HAP-1 (cell line): ENCODE data around the gene PGM2.
"Not testable (repeated sequence)": the region's sequence is repeated elsewhere in the genome, so short reads cannot be mapped to it uniquely, and the experiment has no call there.

ENCODE experiments used
- DNase-seq, 2 experiments: peaks; one replicate each; pipeline ENCODE4 v3.0.0-alpha.2; 2016 to 2020; ENCODE audit warnings: low spot score in 2 of 2
- H3K27me3 ChIP-seq: fragments of 250-450 bp; sonication (Bioruptor Pico); 2 replicates; pipeline ENCODE4 v1.5.1; 2020; ENCODE audit warnings: low read depth, mild to moderate bottlenecking, moderate library complexity
- H3K36me3 ChIP-seq: fragments of 250-450 bp; sonication (Bioruptor Pico); replicated peaks from 2 replicates; pipeline ENCODE4 v1.5.1; 2020; ENCODE audit warnings: mild to moderate bottlenecking
- H3K4me1 ChIP-seq: fragments of 250-450 bp; sonication (Bioruptor Pico); 2 replicates; pipeline ENCODE4 v1.5.1; 2020; ENCODE audit warnings: mild to moderate bottlenecking
- H3K4me3 ChIP-seq: fragments of 250-450 bp; sonication (Bioruptor Pico); 2 replicates; pipeline ENCODE4 v1.5.1; 2020; ENCODE audit warnings: mild to moderate bottlenecking, moderate library complexity
- H3K9me3 ChIP-seq: fragments of 250-450 bp; sonication (Bioruptor Pico); 2 replicates; pipeline ENCODE4 v1.5.1; 2020; ENCODE audit warnings: mild to moderate bottlenecking, moderate library complexity
- in situ Hi-C: fragments of 300-500 bp; cut with MboI; formaldehyde crosslinking; loops from 3 replicates; pipeline ENCODE4 v1.14.3; 2020; ENCODE audit warnings: low sequenced_read_pairs, inconsistent platforms, mixed read lengths

Gene PGM2

GRCh38 chr4:37826295-37827029, at the start of gene PGM2:
Gene PGM2 (plus strand): TSS chr4:37826686. CDS start chr4:37826733, 47 bp downstream.
- Histone ChIP-seq H3K4me3 (peak within 1 kb of the TSS; percentile 90), H3K36me3 (peaks cover 13% of the 10 kb centered on the region), H3K9me3 (no peaks in the 10 kb centered on the region), H3K27me3 (no peaks in the 10 kb centered on the region), H3K4me1 (peaks cover 11% of the 10 kb centered on the region)
- peak; percentile 70 to 91 for DNase-seq
- in situ Hi-C loops, result no loop called here

GRCh38 chr4:37779896-37780295, 46.6 kb upstream of the PGM2 start:
- in situ Hi-C loops, result loop anchor here (10.0 kb wide), 1 partner anchor 175 kb away; no protein-coding TSS in a partner anchor
- H3K4me1 ChIP-seq, result no peaks in the 10 kb centered on the region
- no peaks in the 10 kb centered on the region for H3K9me3 ChIP-seq
- H3K36me3 ChIP-seq, result no peaks in the 10 kb centered on the region
- H3K4me3 ChIP-seq, result no peak overlapping the region
- no peaks in the 10 kb centered on the region for H3K27me3 ChIP-seq
- no peak for DNase-seq

GRCh38 chr4:37780444-37781130, 45.9 kb upstream of the PGM2 start:
- Histone ChIP-seq H3K9me3 (no peaks in the 10 kb centered on the region), H3K27me3 (no peaks in the 10 kb centered on the region), H3K4me1 (no peaks in the 10 kb centered on the region), H3K4me3 (no peak overlapping the region), H3K36me3 (no peaks in the 10 kb centered on the region)
- in situ Hi-C loops, result loop anchor here (10.0 kb wide), 1 partner anchor 176 kb away; no protein-coding TSS in a partner anchor
- DNase-seq, result no peak

GRCh38 chr4:37781131-37781455, 45.4 kb upstream of the PGM2 start:
- no peaks in the 10 kb centered on the region for H3K27me3 ChIP-seq
- H3K36me3 ChIP-seq, result no peaks in the 10 kb centered on the region
- no peak for DNase-seq
- H3K4me1 ChIP-seq, result no peaks in the 10 kb centered on the region
- in situ Hi-C loops, result loop anchor here (10.0 kb wide), 1 partner anchor 176 kb away; no protein-coding TSS in a partner anchor
- no peaks in the 10 kb centered on the region for H3K9me3 ChIP-seq
- H3K4me3 ChIP-seq, result no peak overlapping the region

GRCh38 chr4:37786267-37786666, 40.2 kb upstream of the PGM2 start:
- not testable (repeated sequence) for H3K27me3 ChIP-seq, H3K4me3 ChIP-seq, H3K36me3 ChIP-seq, H3K4me1 ChIP-seq, DNase-seq, H3K9me3 ChIP-seq
- in situ Hi-C loops, result loop anchor here (10.0 kb wide), 1 partner anchor 181 kb away; no protein-coding TSS in a partner anchor

GRCh38 chr4:37787883-37788460, 38.5 kb upstream of the PGM2 start:
- H3K27me3 ChIP-seq, H3K36me3 ChIP-seq, H3K4me1 ChIP-seq, H3K4me3 ChIP-seq, DNase-seq, H3K9me3 ChIP-seq: not testable (repeated sequence)
- in situ Hi-C loops, result loop anchor here (10.0 kb wide), 1 partner anchor 183 kb away; no protein-coding TSS in a partner anchor

GRCh38 chr4:37788819-37789218, 37.7 kb upstream of the PGM2 start:
- no peak overlapping the region for H3K4me3 ChIP-seq
- no peak for DNase-seq
- no peaks in the 10 kb centered on the region for H3K4me1 ChIP-seq
- H3K27me3 ChIP-seq, result no peaks in the 10 kb centered on the region
- in situ Hi-C loops, result loop anchor here (10.0 kb wide), 1 partner anchor 184 kb away; no protein-coding TSS in a partner anchor
- H3K36me3 ChIP-seq, result no peaks in the 10 kb centered on the region
- H3K9me3 ChIP-seq, result no peaks in the 10 kb centered on the region

GRCh38 chr4:37792241-37792640, 34.2 kb upstream of the PGM2 start:
- no peak for DNase-seq
- H3K4me1 ChIP-seq, result no peaks in the 10 kb centered on the region; the same call in 1 of the 2 replicates
- H3K36me3 ChIP-seq, result no peaks in the 10 kb centered on the region
- H3K9me3 ChIP-seq, result no peaks in the 10 kb centered on the region
- no peak overlapping the region for H3K4me3 ChIP-seq
- in situ Hi-C loops, result no loop called here
- no peaks in the 10 kb centered on the region for H3K27me3 ChIP-seq

- in situ Hi-C loops, result no loop called here
- no peak for DNase-seq
- no peaks in the 10 kb centered on the region for H3K9me3 ChIP-seq
- H3K4me1 ChIP-seq, result no peaks in the 10 kb centered on the region; the same call in 1 of the 2 replicates
- no peak overlapping the region for H3K4me3 ChIP-seq
- H3K36me3 ChIP-seq, result no peaks in the 10 kb centered on the region
- H3K27me3 ChIP-seq, result no peaks in the 10 kb centered on the region
These were observed 32.9 kb upstream of the PGM2 start for GRCh38 chr4:37793562-37793961.

GRCh38 chr4:37794056-37794455, 32.4 kb upstream of the PGM2 start:
- Histone ChIP-seq H3K4me1 (no peaks in the 10 kb centered on the region; the same call in 1 of the 2 replicates), H3K36me3 (no peaks in the 10 kb centered on the region), H3K27me3 (no peaks in the 10 kb centered on the region), H3K4me3 (no peak overlapping the region), H3K9me3 (no peaks in the 10 kb centered on the region)
- no peak for DNase-seq
- in situ Hi-C loops, result no loop called here

- in situ Hi-C loops, result no loop called here
- no peak for DNase-seq
- Histone ChIP-seq H3K4me3 (no peak overlapping the region), H3K9me3 (no peaks in the 10 kb centered on the region), H3K27me3 (no peaks in the 10 kb centered on the region), H3K36me3 (no peaks in the 10 kb centered on the region), H3K4me1 (no peaks in the 10 kb centered on the region; the same call in 1 of the 2 replicates)
These were observed 30.8 kb upstream of the PGM2 start for GRCh38 chr4:37795581-37796195.

GRCh38 chr4:37797374-37797773, 29.1 kb upstream of the PGM2 start:
- Histone ChIP-seq H3K9me3 (no peaks in the 10 kb centered on the region), H3K27me3 (no peaks in the 10 kb centered on the region), H3K36me3 (no peaks in the 10 kb centered on the region), H3K4me1 (no peaks in the 10 kb centered on the region; the same call in 1 of the 2 replicates), H3K4me3 (no peak overlapping the region)
- in situ Hi-C loops, result no loop called here
- no peak for DNase-seq

- Histone ChIP-seq H3K36me3 (no peaks in the 10 kb centered on the region), H3K27me3 (no peaks in the 10 kb centered on the region), H3K4me1 (no peaks in the 10 kb centered on the region; the same call in 1 of the 2 replicates), H3K4me3 (no peak overlapping the region), H3K9me3 (no peaks in the 10 kb centered on the region)
- no peak for DNase-seq
- in situ Hi-C loops, result no loop called here
These were observed 28.6 kb upstream of the PGM2 start for GRCh38 chr4:37797923-37798322.
